Omental fat pad (tissue), 4 donors: ENCODE measurements around the gene NEB. TPM values are rescaled to one million over a fixed set of nuclear protein-coding genes. Genes with fewer than 3 reads are reported as not detected.

Source experiments
- ATAC-seq: fragments of 150-250 bp; one replicate; pipeline ENCODE4 v1.9.1; 2016; ENCODE audit warnings: mild to moderate bottlenecking, moderate library complexity; ENCODE audit not compliant: low FRiP score
- DNase-seq: peaks from one replicate; pipeline ENCODE4 v3.0.0-alpha.2; 2019; ENCODE audit warnings: low spot score
- total RNA-seq, 4 donors: library from RNA; depleted of rRNA; stranded (reverse); fragments of >200 nt; gene quantifications; one replicate each; pipeline ENCODE4 v1.1.0, GENCODE V29; 2016
- TF ChIP-seq, protein P1 (sequence below), 3 donors: fragments of 450-650 bp; IDR thresholded peaks; one replicate each; pipeline ENCODE4 v1.5.1; 2016 to 2017; ENCODE audit warnings: antibody characterized with exemption in 3 of 3, mild to moderate bottlenecking in 3 of 3, moderate library complexity in 2 of 3

The NEB gene
- total RNA-seq, 4 donors from 2014 or later = 1.2 to 3.6 (median 2.3) TPM

DNA sequence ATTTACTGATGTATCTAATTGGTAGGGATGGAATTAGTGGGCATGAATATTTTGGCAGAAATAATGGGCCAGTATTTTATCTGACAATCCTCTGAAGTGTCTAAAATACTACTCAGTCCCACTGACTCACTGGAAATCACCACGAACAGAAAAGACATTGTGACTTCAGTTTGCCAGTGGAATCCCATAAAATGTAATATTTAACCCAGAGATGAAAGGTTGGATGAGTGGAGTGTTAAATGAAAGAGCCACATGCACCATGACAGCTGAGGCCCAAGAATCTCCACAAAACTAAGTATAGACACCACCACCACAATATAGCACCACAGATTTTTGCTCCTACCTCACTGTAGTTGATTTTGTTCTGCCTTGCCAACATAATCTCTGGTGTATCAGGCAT is 103.9 kb downstream of the NEB start:
- TF ChIP-seq, protein P1, sequence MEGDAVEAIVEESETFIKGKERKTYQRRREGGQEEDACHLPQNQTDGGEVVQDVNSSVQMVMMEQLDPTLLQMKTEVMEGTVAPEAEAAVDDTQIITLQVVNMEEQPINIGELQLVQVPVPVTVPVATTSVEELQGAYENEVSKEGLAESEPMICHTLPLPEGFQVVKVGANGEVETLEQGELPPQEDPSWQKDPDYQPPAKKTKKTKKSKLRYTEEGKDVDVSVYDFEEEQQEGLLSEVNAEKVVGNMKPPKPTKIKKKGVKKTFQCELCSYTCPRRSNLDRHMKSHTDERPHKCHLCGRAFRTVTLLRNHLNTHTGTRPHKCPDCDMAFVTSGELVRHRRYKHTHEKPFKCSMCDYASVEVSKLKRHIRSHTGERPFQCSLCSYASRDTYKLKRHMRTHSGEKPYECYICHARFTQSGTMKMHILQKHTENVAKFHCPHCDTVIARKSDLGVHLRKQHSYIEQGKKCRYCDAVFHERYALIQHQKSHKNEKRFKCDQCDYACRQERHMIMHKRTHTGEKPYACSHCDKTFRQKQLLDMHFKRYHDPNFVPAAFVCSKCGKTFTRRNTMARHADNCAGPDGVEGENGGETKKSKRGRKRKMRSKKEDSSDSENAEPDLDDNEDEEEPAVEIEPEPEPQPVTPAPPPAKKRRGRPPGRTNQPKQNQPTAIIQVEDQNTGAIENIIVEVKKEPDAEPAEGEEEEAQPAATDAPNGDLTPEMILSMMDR (IDR thresholded peaks at IDR 0.05) = no peak
- ATAC-seq = no peak
- DNase-seq = no peak

DNA sequence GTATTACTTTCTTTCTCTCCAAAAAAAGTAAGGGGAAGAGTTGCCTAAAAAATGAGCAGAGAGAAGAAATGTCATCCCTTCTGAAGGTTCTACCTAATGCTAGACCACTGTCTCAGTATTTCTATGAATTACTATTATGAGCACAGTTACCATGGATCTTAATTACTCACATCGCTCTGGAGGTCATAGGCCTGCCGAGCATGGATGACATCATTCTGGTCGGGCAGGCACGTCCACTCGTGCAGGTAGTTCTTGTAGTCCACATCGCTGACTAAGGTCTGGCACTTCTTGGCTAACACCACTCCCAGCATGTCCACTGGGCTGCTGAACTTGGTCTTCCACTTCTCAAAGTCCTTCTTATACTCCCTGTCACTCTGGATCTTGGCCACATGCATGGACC is 106.9 kb downstream of the NEB start:
- ATAC-seq (no peak), DNase-seq (no peak)
- TF ChIP-seq, protein P1 (IDR thresholded peaks at IDR 0.05) = no peak

DNA sequence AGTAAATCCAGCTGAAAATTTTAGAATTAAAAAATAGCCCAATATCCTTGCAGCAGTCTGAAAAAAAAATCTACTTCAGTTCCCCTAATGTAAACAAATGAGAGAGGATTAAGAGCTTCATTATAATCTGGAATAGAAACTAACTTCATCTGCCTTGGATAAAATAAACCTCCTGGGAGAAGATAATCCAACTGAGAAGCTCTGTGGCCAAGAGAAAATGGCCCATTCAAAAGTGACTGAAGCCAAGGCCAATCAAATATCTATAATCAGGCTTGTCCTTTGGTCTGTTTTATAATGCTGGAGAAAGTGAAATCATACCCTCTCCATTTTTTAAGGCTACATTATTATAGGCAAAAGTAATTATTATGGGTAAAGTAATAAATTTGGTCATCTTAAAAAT is 110.0 kb downstream of the NEB start:
- DNase-seq (no peak), ATAC-seq (no peak)
- TF ChIP-seq, protein P1 (IDR thresholded peaks at IDR 0.05) = no peak

DNA sequence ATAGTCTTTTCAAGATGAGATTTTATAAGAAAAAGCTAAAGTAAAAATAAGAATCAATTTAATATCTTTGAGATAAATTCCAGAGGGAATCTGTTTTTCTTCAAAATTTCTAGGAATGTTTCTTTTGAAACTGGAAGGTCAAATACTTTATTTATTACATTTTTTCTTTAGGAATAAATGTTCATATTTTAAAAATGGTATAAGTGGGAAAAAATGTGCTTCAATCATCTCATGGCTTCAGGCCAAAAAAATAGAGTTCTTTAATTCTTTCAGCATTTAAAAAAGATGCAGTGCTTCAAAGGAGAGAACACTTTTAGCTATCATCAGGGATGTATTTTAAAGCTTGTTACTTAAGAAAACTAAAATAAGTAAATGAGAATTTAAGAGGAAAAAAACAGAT is 110.6 kb downstream of the NEB start:
- no peak for ATAC-seq
- TF ChIP-seq, protein P1 (IDR thresholded peaks at IDR 0.05) = no peak
- DNase-seq = no peak

DNA sequence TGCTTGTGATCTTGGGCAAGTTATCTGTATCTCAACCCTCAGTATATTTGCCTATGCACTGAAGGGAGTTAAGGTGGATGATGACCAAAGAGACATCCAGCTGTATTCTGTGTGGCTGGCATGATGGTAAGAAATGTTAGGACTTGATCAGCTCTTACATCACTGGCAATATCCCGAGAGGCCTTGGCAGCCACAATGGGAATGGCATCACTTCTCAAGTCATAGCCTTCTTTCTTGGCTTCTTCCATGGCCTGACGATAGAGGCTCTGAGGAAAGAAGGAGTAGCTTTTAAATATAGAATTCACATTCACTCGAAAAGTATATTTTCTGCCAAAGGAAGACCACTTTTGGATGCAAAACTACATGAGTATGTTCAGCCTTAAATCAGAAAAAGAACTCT is 113.5 kb downstream of the NEB start:
- no peak for ATAC-seq

DNA sequence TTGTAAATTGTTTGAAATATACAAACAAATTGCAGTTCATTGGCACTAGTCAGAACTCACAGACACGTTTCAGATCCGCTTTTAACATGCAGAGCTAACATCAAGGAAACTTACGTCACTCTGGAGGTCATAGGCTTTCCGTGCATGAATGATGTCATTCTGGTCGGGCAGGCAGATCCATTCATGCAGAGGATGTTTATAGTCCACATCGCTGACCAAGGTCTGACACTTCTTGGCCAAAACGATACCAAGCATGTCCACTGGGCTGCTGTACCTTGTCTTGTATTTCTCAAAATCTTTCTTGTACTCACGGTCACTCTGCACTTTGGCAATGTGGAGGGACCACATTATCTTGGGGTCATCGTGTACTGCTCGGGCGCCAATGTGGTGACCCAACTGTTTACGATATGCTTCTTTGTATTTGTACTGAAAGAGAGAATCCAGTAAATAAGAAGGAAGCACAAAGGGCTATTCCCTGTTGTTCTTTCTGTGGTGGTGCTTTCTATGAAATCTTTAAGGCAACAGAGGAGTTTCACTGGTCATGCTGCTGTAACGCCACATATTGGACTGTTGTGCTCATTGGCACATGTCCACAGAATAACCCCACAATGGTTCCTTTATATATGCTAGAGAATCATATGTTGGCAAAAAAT is 114.8 kb downstream of the NEB start:
- TF ChIP-seq, protein P1 (IDR thresholded peaks at IDR 0.05) = no peak
- no peak for DNase-seq
- no peak for ATAC-seq

More for the DNA sequence above, 113.5 kb downstream of the NEB start:
- no peak for DNase-seq
- TF ChIP-seq, protein P1 (IDR thresholded peaks at IDR 0.05) = no peak

DNA sequence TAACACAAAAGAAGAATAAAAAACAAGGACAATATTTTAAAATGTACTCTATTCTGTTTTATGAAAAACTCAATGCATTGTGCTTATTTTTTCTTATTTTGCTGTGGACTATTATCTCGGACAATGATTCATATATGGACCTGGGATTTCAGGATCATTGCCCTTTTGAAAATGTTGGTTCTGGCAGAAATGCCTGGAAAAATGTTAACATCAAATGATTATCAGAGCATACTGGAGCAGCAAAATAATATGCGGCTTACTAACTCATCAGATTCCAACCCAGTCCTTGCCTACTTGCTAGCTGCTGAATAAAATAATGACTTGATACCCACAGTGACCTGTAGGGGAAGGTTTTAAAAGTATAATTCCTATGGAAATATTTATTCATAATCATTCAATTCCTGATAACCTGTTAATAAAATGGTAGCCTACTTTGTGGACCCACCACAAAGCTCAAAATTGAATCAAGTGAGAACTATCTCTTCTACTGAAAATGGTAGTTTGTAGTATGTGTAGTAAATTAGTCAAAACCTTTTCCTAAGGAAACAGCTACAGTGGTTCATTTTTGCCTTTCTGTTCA is 117.4 kb downstream of the NEB start:
- ATAC-seq = no peak
- no peak for DNase-seq
- TF ChIP-seq, protein P1 (IDR thresholded peaks at IDR 0.05) = no peak
